K562 (cell line): ENCODE measurements around the gene OR7G3. TPM values are rescaled to one million over a fixed set of nuclear protein-coding genes. Genes with fewer than 3 reads are reported as not detected.

Source experiments
- ATF7 ChIP-seq: fragments of 450-650 bp; IDR thresholded peaks from 2 replicates; pipeline ENCODE4 v1.7.1; 2014; ENCODE audit warnings: mild to moderate bottlenecking, moderate library complexity
- FOXA3 ChIP-seq, 2 experiments: fragments of 450-650 bp in 1 of 2; sonication (generic) in 1 of 2; formaldehyde crosslinking; IDR thresholded peaks in 1 of 2; conservative IDR thresholded peaks in 1 of 2; 2 replicates each; pipeline versions ENCODE4 v1.4.0 to v1.8.0; 2020 to 2022; ENCODE audit warnings: mild to moderate bottlenecking in 2 of 2, missing genetic modification reagents in 1 of 2
- MAZ ChIP-seq, 2 experiments: fragments of 450-650 bp in 1 of 2; sonication (generic) in 1 of 2; formaldehyde crosslinking; IDR thresholded peaks in 1 of 2; conservative IDR thresholded peaks in 1 of 2; 2 replicates each; pipeline versions ENCODE4 v1.4.0 to v1.5.0; 2020; ENCODE audit warnings: mild to moderate bottlenecking in 1 of 2, missing genetic modification reagents in 1 of 2
- POLR2H ChIP-seq: IDR thresholded peaks from 2 replicates; pipeline ENCODE4 v1.6.1; 2016; ENCODE audit warnings: missing genetic modification characterization, low read depth, mild to moderate bottlenecking, control low read depth, missing compliant biosample characterization, moderate library complexity
- RBBP5 ChIP-seq: fragments of 200-600 bp; sonication (generic); IDR thresholded peaks from 2 replicates; pipeline ENCODE4 v1.6.1; 2012; ENCODE audit warnings: borderline replicate concordance, mild to moderate bottlenecking, low read length, control low read depth, inconsistent platforms; ENCODE audit not compliant: insufficient read depth, poor library complexity, severe bottlenecking
- SIX5 ChIP-seq, 2 experiments: IDR thresholded peaks; 2 replicates each; pipeline ENCODE4 v1.6.1; 2011; ENCODE audit warnings: low read length in 2 of 2, borderline replicate concordance in 1 of 2, low read depth in 1 of 2, mild to moderate bottlenecking in 1 of 2, moderate library complexity in 1 of 2; ENCODE audit not compliant: insufficient read depth in 1 of 2
- SMAD4 ChIP-seq: fragments of 250-450 bp; sonication (Bioruptor Pico); conservative IDR thresholded peaks from 2 replicates; pipeline ENCODE4 v1.8.0; 2021; ENCODE audit warnings: inconsistent platforms, mild to moderate bottlenecking, moderate library complexity
- TAF7 ChIP-seq: fragments of 450-650 bp; IDR thresholded peaks from 2 replicates; pipeline ENCODE4 v1.6.1; 2016; ENCODE audit warnings: missing genetic modification characterization, missing compliant biosample characterization
- TAF9B ChIP-seq: fragments of 450-650 bp; IDR thresholded peaks from 2 replicates; pipeline ENCODE4 v1.6.1; 2018; ENCODE audit warnings: mild to moderate bottlenecking; ENCODE audit not compliant: partially characterized antibody
- TEAD1 ChIP-seq, 2 experiments: fragments of 450-650 bp in 1 of 2; sonication (generic) in 1 of 2; formaldehyde crosslinking; IDR thresholded peaks; 2 replicates each; pipeline versions ENCODE4 v1.4.0 to v1.8.0; 2020 to 2022; ENCODE audit warnings: mild to moderate bottlenecking in 2 of 2, missing genetic modification reagents in 1 of 2
- TEAD4 ChIP-seq, 2 experiments: sonication (generic) in 1 of 2; formaldehyde crosslinking in 1 of 2; IDR thresholded peaks; 2 replicates each; pipeline versions ENCODE4 v1.6.1 to v1.8.0; 2012 to 2022; ENCODE audit warnings: borderline replicate concordance in 1 of 2, inconsistent platforms in 1 of 2, low read length in 1 of 2, mild to moderate bottlenecking in 1 of 2, missing genetic modification reagents in 1 of 2
- ZNF174 ChIP-seq: fragments of 250-450 bp; sonication (Bioruptor Pico); IDR thresholded peaks from 2 replicates; pipeline ENCODE4 v1.4.0; 2020; ENCODE audit warnings: mild to moderate bottlenecking
- polyA plus RNA-seq, 8 experiments: library from polyadenylated mRNA; depleted of rRNA in 4 of 8; stranded (reverse) in 5 of 8; unstranded in 3 of 8; fragments of >200 nt; fragmentation: Nextera tagmentation in 2 of 8; fragmentation: Illumina TruSeq in 1 of 8; extraction: Ambion mirVana in 2 of 8; extraction: Trizol in 1 of 8; gene quantifications; 2 replicates each; pipeline versions ENCODE4 v1.2.1 to v1.2.3, GENCODE V29; 2011 to 2014; ENCODE audit warnings: inconsistent platforms in 1 of 8, missing spikeins in 1 of 8
- total RNA-seq, 7 experiments: library from RNA; depleted of rRNA in 6 of 7; stranded (reverse); fragments of >200 nt in 6 of 7; fragmentation: Illumina TruSeq in 2 of 7; extraction: Trizol in 2 of 7; gene quantifications; 2 replicates each; pipeline versions ENCODE4 v1.2.1 to v1.2.3, GENCODE V29; 2011 to 2021; ENCODE audit warnings: low replicate concordance in 1 of 7
- TF ChIP-seq, protein P1 (sequence below), 2 experiments: fragments of 450-650 bp in 1 of 2; sonication (generic) in 1 of 2; formaldehyde crosslinking in 1 of 2; IDR thresholded peaks; 2 replicates each; pipeline versions ENCODE4 v1.7.1 to v1.9.0; 2016 to 2022; ENCODE audit warnings: inconsistent platforms in 1 of 2, mild to moderate bottlenecking in 1 of 2, missing genetic modification reagents in 1 of 2
- TF ChIP-seq, protein P2 (sequence below), 2 experiments: fragments of 450-650 bp; conservative IDR thresholded peaks; 2 replicates each; pipeline ENCODE4 v1.6.1; 2017; ENCODE audit warnings: mild to moderate bottlenecking in 2 of 2, moderate library complexity in 2 of 2

Gene OR7G3
- total and polyA plus RNA-seq, 9 of the 15 experiments (the other 6 are each of a cell fraction or from before 2014, with no cell fraction given) = not detected

DNA sequence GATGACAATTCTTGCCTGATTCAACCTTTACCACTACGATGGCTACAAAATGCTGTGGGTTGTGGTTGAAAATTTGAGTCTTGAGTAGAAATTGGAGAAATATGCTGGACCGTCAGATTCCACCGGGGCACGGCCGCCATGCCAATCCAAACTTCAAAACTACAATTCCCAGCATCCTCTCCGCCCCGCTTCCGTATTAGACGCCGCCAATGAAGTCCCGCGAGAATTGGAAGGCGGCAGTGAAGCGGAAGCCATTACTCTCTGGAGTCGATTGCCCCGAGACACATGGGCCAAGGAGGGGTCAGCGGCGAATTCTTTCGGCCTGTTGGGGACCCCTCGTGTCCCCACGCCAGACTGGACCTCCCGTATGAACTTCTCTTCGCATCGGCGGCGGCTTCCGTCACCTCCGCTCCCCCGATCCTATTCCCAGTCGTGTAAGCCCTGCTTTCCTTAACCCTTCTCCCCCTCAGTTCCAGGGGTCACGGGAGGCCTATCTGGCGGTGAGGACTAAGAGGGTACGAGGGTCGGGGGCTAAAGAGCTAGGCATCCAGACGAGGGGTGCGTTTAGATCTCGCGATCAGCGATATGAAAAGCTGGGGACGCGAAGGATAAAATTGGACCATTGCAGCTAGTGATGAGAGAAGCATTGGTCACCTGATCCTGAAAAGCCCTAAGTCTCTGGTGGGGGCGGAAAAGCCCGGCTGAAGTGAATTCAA is 13.6 kb upstream of the OR7G3 start, which contains the start of gene ZNF317 (continued):
- TF ChIP-seq, protein P1, sequence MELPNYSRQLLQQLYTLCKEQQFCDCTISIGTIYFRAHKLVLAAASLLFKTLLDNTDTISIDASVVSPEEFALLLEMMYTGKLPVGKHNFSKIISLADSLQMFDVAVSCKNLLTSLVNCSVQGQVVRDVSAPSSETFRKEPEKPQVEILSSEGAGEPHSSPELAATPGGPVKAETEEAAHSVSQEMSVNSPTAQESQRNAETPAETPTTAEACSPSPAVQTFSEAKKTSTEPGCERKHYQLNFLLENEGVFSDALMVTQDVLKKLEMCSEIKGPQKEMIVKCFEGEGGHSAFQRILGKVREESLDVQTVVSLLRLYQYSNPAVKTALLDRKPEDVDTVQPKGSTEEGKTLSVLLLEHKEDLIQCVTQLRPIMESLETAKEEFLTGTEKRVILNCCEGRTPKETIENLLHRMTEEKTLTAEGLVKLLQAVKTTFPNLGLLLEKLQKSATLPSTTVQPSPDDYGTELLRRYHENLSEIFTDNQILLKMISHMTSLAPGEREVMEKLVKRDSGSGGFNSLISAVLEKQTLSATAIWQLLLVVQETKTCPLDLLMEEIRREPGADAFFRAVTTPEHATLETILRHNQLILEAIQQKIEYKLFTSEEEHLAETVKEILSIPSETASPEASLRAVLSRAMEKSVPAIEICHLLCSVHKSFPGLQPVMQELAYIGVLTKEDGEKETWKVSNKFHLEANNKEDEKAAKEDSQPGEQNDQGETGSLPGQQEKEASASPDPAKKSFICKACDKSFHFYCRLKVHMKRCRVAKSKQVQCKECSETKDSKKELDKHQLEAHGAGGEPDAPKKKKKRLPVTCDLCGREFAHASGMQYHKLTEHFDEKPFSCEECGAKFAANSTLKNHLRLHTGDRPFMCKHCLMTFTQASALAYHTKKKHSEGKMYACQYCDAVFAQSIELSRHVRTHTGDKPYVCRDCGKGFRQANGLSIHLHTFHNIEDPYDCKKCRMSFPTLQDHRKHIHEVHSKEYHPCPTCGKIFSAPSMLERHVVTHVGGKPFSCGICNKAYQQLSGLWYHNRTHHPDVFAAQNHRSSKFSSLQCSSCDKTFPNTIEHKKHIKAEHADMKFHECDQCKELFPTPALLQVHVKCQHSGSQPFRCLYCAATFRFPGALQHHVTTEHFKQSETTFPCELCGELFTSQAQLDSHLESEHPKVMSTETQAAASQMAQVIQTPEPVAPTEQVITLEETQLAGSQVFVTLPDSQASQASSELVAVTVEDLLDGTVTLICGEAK (IDR thresholded peaks at IDR 0.05) = peak; percentile 85
- TF ChIP-seq, protein P1 (CRISPR knock-in tag; IDR thresholded peaks at IDR 0.05) = no peak
- TF ChIP-seq SIX5 (IDR thresholded peaks at IDR 0.05; ENCODE audit: borderline replicate concordance in 1 of 2, insufficient read depth in 1 of 2, low read depth in 1 of 2, low read length in 2 of 2) = peak; percentile 84 to 88
- peak; percentile 99 for TF ChIP-seq RBBP5
- peak in 1 of 2 experiments; percentile 42; a peak in 1 of 4 replicates for TF ChIP-seq FOXA3 (CRISPR knock-in tag; conservative IDR thresholded peaks at IDR 0.05 in 1 of 2, IDR thresholded peaks at IDR 0.05 in 1 of 2)
- TF ChIP-seq TAF7 (tag) = peak; percentile 92
- TF ChIP-seq MAZ (CRISPR knock-in tag; conservative IDR thresholded peaks at IDR 0.05 in 1 of 2, IDR thresholded peaks at IDR 0.05 in 1 of 2) = peak; percentile 37 to 72; a peak in 3 of 4 replicates
- TF ChIP-seq, protein P2, sequence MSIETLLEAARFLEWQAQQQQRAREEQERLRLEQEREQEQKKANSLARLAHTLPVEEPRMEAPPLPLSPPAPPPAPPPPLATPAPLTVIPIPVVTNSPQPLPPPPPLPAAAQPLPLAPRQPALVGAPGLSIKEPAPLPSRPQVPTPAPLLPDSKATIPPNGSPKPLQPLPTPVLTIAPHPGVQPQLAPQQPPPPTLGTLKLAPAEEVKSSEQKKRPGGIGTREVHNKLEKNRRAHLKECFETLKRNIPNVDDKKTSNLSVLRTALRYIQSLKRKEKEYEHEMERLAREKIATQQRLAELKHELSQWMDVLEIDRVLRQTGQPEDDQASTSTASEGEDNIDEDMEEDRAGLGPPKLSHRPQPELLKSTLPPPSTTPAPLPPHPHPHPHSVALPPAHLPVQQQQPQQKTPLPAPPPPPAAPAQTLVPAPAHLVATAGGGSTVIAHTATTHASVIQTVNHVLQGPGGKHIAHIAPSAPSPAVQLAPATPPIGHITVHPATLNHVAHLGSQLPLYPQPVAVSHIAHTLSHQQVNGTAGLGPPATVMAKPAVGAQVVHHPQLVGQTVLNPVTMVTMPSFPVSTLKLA (conservative IDR thresholded peaks at IDR 0.05) = peak; percentile 53 to 75
- TF ChIP-seq TEAD1 (CRISPR knock-in tag; IDR thresholded peaks at IDR 0.05) = peak in 1 of 2 experiments; percentile 77; a peak in 1 of 4 replicates
- peak; percentile 72 for TF ChIP-seq POLR2H (tag)
- peak; percentile 67 for TF ChIP-seq ATF7
- no peak for TF ChIP-seq SMAD4 (CRISPR knock-in tag)
- no peak for TF ChIP-seq ZNF174
- TF ChIP-seq TAF9B = peak; percentile 85
- 0 out of 2 replicates have a peak, but pooled peaks have one; percentile 9 for TF ChIP-seq TEAD4 (IDR thresholded peaks at IDR 0.05; ENCODE audit: low read length)
- TF ChIP-seq TEAD4 (CRISPR knock-in tag; IDR thresholded peaks at IDR 0.05; ENCODE audit: borderline replicate concordance) = no peak
